Urinary bladder (tissue), 4 donors: ENCODE results near the gene TANK. TPM values are rescaled to one million over a fixed set of nuclear protein-coding genes. Genes with fewer than 3 reads are reported as not detected.
A peak's percentile ranks its signal among the peaks of the same experiment; 100 is the strongest.
"Not testable (repeated sequence)": the region's sequence is repeated elsewhere in the genome, so short reads cannot be mapped to it uniquely, and the experiment has no call there.

ENCODE experiments used
- DNase-seq: peaks from one replicate; pipeline ENCODE4 v3.0.0-alpha.2; 2015; ENCODE audit errors: extremely low spot score
- H3K27ac ChIP-seq: one replicate; pipeline ENCODE4 v1.5.1; 2013; ENCODE audit warnings: low read depth, mild to moderate bottlenecking, moderate library complexity
- H3K36me3 ChIP-seq: one replicate; pipeline ENCODE4 v1.6.1; 2013; ENCODE audit warnings: mild to moderate bottlenecking, moderate library complexity; ENCODE audit not compliant: insufficient read depth
- H3K4me1 ChIP-seq: one replicate; pipeline ENCODE4 v1.6.1; 2013; ENCODE audit warnings: mild to moderate bottlenecking, moderate library complexity; ENCODE audit not compliant: insufficient read depth
- H3K4me3 ChIP-seq: one replicate; pipeline ENCODE4 v1.5.1; 2013; ENCODE audit warnings: low read depth, low read length
- WGBS: extraction: QIAGEN DNeasy Blood & Tissue Kit; methylation state at CpG from one replicate; pipeline ENCODE4 v1.1.7; 2013; 5-methylcytosine and 5-hydroxymethylcytosine counted together
- polyA plus RNA-seq: library from polyadenylated mRNA; stranded (reverse); fragments of 200-250 nt; gene quantifications from one replicate; pipeline ENCODE4 v1.2.3, GENCODE V29; 2013
- total RNA-seq: library from RNA; depleted of rRNA; stranded (reverse); fragments of >200 nt; gene quantifications from one replicate; pipeline ENCODE4 v1.2.3, GENCODE V29; 2014
- donor health status: healthy with polysubstance abuse.
- donor health status: healthy.

Gene TANK
- total and polyA plus RNA-seq, 2 donors: 40.8 to 110 TPM

GRCh38 chr2:161122772-161123530, 37.3 kb upstream of the TANK start:
- H3K4me3 ChIP-seq: no peak overlapping the region

DNA sequence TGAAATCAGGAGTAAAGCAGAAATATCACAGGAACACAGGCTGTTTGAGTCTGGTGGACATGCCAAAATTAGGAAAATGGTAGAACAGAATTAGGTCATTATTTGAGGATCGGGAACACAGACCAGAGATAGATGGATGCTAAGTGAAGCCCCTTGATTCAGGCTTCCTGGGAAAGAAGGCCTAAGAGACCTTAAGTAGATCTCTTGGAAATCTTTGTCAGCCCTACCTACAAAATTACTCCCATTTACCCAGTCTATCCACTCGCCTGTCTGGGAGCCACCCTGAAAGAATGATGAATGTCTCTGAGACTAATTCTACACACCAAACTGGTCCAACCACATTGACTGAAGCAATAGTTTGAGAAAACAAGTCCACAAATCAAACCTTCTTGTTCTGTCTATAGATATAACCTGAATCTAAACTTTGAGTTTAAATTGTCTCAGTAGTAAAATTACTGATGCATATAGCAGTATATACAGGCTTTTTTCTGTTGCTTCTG, 36.6 kb upstream of the TANK start:
- H3K4me3 ChIP-seq: no peak overlapping the region
- DNase-seq: no peak

More at GRCh38 chr2:161122772-161123530, 37.3 kb upstream of the TANK start:
- no peaks in the 10 kb centered on the region for H3K36me3 ChIP-seq
- no peaks in the 10 kb centered on the region for H3K4me1 ChIP-seq
- WGBS: 30% methylated on average over 3 of the region's 3 CpGs
- DNase-seq: no peak
- H3K27ac ChIP-seq: peak overlapping the region; percentile 67

DNA sequence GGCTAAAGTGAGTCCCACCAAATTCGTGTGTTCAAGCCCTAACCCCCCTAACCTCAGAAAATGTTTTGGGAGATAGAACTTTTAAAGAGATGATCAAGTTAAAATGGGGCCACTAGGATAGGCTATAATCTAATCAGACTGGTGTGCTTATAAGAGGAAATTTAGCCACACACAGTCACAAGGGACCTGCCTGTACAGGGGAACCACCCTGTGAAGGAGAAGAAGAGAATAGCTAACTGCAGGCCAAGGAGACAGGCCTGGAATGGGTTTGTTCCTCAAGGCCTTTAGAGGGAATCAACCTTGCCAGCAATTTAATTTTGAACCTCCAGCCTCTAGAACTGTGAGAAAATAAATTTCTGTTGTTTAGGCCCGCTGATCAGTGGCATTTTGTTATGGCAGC, 36.0 kb upstream of the TANK start:
- no peak overlapping the region for H3K27ac ChIP-seq
- H3K4me1 ChIP-seq: no peaks in the 10 kb centered on the region
- 70% methylated on average over 2 of the region's 2 CpGs for WGBS
- H3K36me3 ChIP-seq: no peaks in the 10 kb centered on the region
- DNase-seq: no peak
- H3K4me3 ChIP-seq: no peak overlapping the region

More for the DNA sequence above, 36.6 kb upstream of the TANK start:
- H3K27ac ChIP-seq: peak overlapping the region; percentile 67
- H3K36me3 ChIP-seq: no peaks in the 10 kb centered on the region
- no peaks in the 10 kb centered on the region for H3K4me1 ChIP-seq
- WGBS: 54% methylated on average over 2 of the region's 2 CpGs

- Histone ChIP-seq H3K4me1 (no peaks in the 10 kb centered on the region), H3K27ac (no peak overlapping the region), H3K36me3 (no peaks in the 10 kb centered on the region), H3K4me3 (no peak overlapping the region)
- no peak for DNase-seq
- 59% methylated on average over 3 of the region's 3 CpGs for WGBS
Observed at GRCh38 chr2:161128885-161129284, 31.3 kb upstream of the TANK start.

DNA sequence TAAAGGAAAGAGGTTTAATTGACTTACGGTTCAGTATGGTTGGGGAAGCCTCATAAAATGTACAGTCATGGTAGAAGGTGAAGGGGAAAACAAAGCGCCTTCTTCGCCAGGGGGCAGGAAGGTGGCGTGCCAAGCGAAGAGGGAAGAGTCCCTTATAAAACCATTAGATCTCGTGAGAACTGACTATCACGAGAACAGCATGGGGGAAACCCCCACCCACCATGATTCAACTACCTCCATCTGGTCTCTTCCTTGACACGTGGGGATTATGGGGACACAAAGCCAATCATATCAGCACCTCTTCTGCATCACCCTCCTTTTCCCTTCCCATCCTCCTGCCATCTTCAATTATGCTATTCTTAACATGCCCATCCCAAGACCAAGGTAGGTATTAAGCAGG, 29.9 kb upstream of the TANK start:
- no peaks in the 10 kb centered on the region for H3K36me3 ChIP-seq
- DNase-seq: no peak
- H3K4me1 ChIP-seq: no peaks in the 10 kb centered on the region
- WGBS: 93% methylated on average over 8 of the region's 8 CpGs
- H3K27ac ChIP-seq: no peak overlapping the region
- H3K4me3 ChIP-seq: no peak overlapping the region

- WGBS: 71% methylated on average over 4 of the region's 4 CpGs
Observed at GRCh38 chr2:161131074-161131680, 29.1 kb upstream of the TANK start.

DNA sequence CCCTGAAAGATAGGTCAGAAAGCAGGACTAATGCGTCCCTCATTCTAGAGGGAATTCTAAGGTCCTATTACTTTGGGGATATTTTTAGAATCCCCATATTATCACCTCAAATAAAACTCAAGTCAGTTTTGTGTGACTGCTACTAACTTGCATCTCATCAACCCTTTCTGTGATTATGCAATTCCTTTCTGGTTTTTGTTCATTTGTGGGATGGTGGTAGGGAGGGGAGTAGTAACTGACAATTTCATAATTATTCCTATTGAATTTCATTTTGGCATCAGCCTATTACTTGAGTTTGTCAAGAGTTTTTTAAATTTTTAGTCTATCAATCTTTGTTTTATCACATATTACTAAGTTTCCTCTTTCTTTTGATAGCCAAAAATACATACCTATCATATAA, 28.4 kb upstream of the TANK start:
- peaks cover 2% of the 10 kb centered on the region for H3K4me1 ChIP-seq
- WGBS: 87% methylated on average over 1 of the region's 1 CpG
- no peak for DNase-seq
- H3K4me3 ChIP-seq: no peak overlapping the region
- no peak overlapping the region for H3K27ac ChIP-seq
- H3K36me3 ChIP-seq: no peaks in the 10 kb centered on the region

More at GRCh38 chr2:161131074-161131680, 29.1 kb upstream of the TANK start:
- Histone ChIP-seq H3K4me1 (no peaks in the 10 kb centered on the region), H3K36me3 (no peaks in the 10 kb centered on the region), H3K4me3 (no peak overlapping the region), H3K27ac (no peak overlapping the region)
- DNase-seq: no peak

DNA sequence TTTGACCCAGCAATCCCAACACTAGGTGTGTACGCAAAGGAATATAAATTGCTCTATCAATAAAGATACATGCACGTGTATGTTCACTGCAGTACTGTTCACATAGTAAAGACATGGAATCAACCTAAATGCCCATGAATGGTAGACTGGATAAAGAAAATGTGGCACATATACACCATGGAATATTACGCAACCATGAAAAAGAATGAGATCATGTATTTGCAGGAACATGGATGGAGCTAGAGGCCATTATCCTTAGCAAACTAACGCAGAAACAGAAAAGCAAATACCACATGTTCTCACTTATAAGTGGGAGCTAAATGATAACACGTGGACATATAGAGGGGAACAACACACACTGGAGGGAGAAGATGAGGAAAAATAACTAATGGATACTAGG, 27.8 kb upstream of the TANK start:
- not testable (repeated sequence) for H3K36me3 ChIP-seq, DNase-seq, H3K4me3 ChIP-seq, H3K4me1 ChIP-seq, H3K27ac ChIP-seq
- 96% methylated on average over 5 of the region's 5 CpGs for WGBS

DNA sequence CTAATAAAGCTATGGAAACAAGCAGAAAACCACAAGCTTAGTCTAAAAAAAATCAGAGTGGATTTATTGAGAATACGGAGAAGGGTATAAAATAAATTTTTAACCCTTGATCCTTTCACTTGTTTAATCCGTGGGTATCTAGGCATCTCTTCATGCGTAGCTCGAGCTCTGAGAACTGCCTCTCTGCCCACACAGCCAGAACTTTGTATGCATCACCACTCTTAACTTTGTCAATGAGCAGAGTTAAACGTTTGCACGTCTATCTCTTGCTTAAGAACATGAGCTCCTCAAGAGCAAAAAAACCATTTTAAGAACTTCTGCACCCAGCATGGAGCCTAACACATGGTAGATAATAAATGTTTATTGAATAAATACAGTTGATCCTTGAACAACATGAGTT, 26.9 kb upstream of the TANK start:
- no peak for DNase-seq
- Histone ChIP-seq H3K27ac (no peak overlapping the region), H3K4me3 (no peak overlapping the region), H3K36me3 (no peaks in the 10 kb centered on the region), H3K4me1 (peaks cover 2% of the 10 kb centered on the region)
- WGBS: 93% methylated on average over 6 of the region's 6 CpGs

DNA sequence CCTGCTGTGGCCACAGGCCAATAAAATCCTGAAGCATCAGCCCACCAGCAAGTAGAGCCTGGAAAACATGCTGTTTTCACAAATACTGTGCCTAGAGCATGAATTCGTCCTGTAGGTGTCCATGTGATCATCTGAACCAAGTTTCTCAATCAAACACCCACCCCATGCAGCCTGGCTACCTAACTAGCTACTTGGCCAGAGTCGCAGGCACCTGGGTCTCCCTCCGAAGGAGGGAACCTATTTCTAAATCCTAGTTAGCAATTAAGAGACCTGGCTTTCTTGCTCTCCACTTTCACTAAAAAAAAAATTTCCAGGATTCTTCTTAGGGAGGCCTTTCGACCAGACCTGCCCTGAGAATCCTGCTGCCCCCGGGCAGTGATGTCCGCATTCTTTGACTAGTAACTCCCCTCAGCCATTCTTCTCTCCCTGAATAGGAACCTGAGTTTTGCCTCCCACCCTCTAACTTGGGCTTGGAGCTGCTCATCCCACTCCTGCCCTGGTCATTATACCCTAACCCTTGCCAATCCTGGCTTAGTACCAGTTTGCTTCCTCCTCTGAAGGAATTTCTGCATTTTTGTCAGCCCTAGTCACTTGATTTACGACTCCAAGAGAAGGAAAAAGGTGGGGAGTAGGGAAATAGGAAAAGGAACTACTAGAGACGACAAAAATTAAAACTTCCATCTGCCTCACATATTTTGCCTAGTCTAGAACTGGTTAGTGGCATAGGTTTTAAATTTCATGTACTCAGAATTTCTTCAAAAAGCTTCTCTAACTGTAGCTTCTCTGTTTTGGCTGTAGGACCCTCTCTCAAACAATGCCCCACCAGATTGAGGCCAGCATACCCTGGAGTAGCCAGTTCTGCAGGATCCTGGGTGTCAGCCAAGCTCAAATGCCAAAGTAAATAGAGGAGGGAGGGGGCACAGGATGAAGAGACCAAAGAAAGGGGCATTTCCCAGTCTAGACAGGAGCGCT, 25.4 kb upstream of the TANK start:
- 74% methylated on average over 9 of the region's 9 CpGs for WGBS
- no peak for DNase-seq
- no peak overlapping the region for H3K27ac ChIP-seq

DNA sequence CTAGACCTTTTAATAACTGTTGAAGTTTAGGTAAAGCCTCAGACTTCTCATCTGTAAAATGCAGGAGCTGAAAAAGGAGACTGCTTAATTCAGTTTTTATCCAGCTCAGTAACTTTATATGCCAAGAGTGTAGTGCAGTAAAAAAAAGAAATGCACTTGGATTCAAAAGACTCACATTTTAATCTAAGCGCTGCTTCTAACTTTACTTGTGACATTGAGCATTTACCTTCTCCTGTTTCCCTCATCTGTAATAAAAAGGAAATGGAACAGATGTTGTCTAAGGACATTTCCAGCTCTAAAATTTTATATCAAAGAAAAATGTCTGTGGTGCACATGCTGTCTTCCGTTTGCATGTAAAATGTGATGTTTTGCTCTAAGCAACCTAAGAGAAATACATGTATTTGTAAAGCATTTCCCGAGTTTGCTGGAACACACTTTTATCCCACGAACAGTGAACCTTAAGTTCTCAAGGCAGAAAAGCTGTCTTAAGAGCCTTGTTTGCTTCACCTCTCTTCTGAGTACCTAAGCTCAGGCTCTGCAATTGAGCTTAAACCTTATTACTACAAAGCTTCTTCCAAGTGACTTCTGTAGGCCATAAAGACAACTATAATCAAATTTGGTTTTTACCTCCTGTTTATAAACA, 24.2 kb upstream of the TANK start:
- H3K4me1 ChIP-seq: peaks cover 2% of the 10 kb centered on the region
- H3K27ac ChIP-seq: peak overlapping the region; percentile 52
- H3K36me3 ChIP-seq: no peaks in the 10 kb centered on the region
- H3K4me3 ChIP-seq: no peak overlapping the region
- 23% methylated on average over 4 of the region's 4 CpGs for WGBS
- DNase-seq: no peak

More for the DNA sequence above, 25.4 kb upstream of the TANK start:
- Histone ChIP-seq H3K4me1 (peaks cover 2% of the 10 kb centered on the region), H3K36me3 (no peaks in the 10 kb centered on the region), H3K4me3 (no peak overlapping the region)

GRCh38 chr2:161136696-161137324, 23.4 kb upstream of the TANK start:
- no peaks in the 10 kb centered on the region for H3K36me3 ChIP-seq
- H3K27ac ChIP-seq: peak overlapping the region; percentile 50
- no peak for DNase-seq
- 25% methylated on average over 4 of the region's 4 CpGs for WGBS
- H3K4me1 ChIP-seq: peaks cover 2% of the 10 kb centered on the region
- H3K4me3 ChIP-seq: no peak overlapping the region

DNA sequence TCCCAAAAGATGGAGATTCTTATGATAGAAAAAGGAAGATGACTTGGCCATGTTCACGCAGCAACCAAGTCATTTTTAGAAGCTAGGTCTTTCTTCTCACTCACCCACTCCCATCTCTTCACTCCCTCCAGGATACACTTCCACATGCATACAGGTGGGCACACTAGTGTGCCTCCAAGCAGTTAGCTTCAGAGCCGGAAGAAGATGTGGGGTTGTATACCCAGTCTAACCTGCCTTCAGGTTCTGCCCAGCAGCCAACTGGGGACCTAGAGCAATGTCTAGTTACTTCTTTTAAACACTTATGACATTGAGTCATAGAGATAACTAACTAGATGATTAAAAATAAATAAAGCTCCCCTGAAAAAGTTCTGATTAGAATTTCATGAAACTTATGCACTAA, 21.8 kb upstream of the TANK start:
- DNase-seq: no peak
- peaks cover 2% of the 10 kb centered on the region for H3K4me1 ChIP-seq
- H3K4me3 ChIP-seq: no peak overlapping the region
- WGBS: 81% methylated on average over 2 of the region's 2 CpGs
- H3K36me3 ChIP-seq: no peaks in the 10 kb centered on the region
- no peak overlapping the region for H3K27ac ChIP-seq
